Measurements from ENCODE around the gene FAM210B.
A peak's percentile ranks its signal among the peaks of the same experiment; 100 is the strongest.
"Not testable (repeated sequence)": the region's sequence is repeated elsewhere in the genome, so short reads cannot be mapped to it uniquely, and the experiment has no call there.

FAM210B gene

GRCh38 chr20:56358600-56359211, at the start of gene FAM210B:
Gene FAM210B, plus strand, starts transcription at chr20:56358974. Its CDS starts 32 bp downstream, at chr20:56359006.
- DNase-seq, result peak; percentile 87

GRCh38 chr20:56316051-56316450, 42.7 kb upstream of the FAM210B start:
- DNase-seq, result no peak

DNA sequence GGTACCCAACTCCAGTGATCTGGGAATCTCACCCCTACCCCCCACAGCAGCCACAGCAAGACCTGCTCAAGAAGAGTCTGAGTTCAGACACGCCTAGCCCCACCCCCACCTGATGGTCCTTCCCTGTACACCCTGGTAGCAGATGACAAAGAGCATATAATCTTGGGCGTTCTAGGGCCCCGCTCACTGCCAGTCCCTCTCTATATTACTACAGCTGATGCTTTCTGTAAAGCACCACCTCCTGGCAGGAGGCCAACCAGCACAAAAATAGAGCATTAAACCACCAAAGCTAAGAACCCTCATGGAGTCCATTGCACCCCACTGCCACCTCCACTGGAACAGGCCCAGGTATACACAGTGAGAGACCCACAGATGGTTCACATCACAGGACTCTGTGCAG, 42.3 kb upstream of the FAM210B start:
- no peak for DNase-seq

- no peak for DNase-seq
These were observed 36.1 kb upstream of the FAM210B start for GRCh38 chr20:56322681-56323080.

DNA sequence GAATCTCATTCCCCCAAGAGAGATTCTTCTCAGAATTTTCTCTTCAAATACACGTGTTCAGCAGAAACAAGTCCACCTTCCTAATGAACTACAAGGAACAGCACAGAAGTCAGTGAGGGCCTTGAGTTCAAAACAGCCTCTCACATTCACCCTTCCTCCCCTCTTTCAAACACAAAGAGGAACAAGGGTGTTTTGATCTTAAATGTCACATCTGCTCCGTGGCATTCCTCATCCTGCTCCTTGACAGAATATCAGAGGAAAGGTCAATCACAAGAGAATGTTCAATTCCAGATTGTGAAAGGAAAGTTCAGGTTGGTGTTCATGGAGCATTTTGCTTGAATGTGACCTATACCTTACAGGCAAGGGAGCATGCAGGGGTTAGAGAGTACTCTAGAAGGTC, 35.6 kb upstream of the FAM210B start:
- no peak for DNase-seq

- no peak for DNase-seq
These were observed 35.1 kb upstream of the FAM210B start for GRCh38 chr20:56323656-56324055.

- no peak for DNase-seq
These were observed 34.0 kb upstream of the FAM210B start for GRCh38 chr20:56324806-56325205.

DNA sequence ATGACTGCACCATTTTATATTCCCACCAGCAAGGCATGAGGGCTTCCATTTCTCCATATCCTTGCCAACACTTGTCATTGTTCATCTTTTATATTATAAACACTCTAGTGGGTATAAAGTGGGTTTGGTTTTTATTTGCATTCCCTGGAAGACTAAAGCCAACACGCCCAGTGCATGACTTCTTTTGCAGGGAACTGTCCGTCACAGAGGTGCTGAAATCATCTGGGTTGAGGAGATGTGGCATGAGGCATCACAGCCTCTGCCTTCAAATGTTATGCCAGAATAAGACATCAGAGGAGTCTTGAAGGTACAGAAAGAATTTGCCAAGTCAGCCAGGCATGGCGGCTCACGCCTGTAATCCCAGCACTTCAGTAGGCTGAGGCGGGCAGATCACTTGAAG, 29.9 kb upstream of the FAM210B start:
- DNase-seq, result no peak

DNA sequence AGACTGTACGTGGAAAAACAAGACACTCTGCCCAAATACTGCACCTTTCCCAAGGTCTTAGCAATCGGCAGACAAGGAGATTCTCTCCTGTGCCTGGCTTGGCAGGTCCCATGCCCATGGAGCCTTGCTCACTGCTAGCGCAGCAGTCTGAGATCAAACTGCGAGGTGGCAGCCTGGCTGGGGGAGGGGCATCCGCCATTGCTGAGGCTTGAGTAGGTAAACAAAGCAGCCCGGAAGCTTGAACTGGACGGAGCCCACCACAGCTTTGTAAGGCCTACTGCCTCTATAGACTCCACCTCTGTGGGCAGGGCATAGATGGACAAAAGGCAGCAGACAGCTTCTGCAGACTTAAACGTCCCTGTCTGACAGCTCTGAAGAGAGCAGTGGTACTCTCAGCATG, 22.1 kb upstream of the FAM210B start:
- DNase-seq, result not testable (repeated sequence)

DNA sequence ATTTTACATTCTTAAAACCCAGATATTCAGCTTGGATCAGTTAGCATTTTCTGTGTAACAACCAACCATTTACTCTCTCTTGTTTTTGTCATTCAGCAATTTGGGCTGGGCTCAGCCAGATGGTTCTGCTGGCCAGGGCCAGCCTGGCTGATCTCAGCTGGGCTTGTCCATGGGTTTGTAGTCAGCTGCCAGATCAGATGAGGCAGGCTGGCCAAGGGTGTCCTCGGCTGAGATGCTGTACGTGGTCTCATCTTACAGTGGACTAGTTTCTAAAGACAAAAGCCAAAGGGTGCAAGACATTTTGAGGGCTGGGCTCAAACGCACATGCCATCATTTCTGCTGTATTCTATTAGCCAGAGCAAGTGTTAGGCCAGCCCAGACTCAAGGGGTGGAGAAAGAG, 16.0 kb upstream of the FAM210B start:
- DNase-seq, result no peak

- peak; percentile 37 for DNase-seq
These were observed 14.9 kb upstream of the FAM210B start for GRCh38 chr20:56343861-56344381.

DNA sequence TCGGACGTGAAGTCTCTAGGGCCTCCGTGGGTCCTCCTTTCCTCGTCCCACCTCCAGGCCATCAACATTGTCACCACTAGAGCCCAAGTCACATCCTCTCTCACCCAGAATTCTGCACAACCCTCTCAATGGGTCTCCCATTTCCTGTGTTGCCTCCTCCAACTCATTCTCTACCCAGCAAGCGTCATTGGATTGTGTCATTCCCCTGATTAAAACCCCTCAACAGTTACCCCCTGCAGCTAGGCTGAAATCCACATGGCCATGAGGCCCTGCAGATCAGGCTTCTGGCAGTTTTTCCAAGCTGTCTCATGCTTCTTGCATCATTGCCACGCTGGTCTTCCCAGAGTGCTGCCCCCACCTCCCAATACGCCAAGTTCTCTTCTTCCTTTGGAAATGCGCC, 12.9 kb upstream of the FAM210B start:
- no peak for DNase-seq

DNA sequence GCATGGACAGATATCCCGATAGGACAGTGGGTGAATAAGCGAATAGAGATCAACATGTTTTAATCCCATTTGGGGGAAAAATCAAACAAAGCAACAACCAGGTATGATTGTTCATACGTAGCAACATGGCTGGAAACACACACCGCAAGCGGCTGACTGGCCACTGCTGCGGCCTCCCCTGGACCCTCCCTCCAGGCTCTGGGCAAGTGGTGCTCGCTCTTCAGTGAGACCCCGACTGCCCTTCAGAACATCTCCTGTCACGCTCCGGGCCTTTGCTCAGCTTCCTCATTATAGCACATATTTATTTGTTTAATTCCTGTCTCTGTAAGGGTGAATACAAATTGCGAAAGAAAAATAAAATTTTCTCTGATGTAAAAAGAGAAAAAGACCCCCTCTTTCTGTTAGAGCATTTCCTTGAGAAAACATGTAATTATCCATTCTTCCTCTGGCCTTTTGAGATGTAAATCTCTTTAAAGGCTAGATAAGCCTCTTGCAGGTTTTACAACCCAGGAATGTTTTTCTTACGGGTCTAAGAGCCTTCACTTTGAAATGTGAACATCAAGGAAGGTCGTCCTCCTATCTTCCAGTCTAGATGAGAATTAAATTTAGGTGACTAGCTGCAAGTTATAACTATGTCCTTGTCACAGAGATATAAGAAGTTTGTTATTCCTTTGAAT, 11.0 kb upstream of the FAM210B start:
- DNase-seq, result no peak

GRCh38 chr20:56348305-56348693, 10.5 kb upstream of the FAM210B start:
- no peak for DNase-seq

GRCh38 chr20:56348746-56349145, 10.0 kb upstream of the FAM210B start:
- DNase-seq, result no peak

GRCh38 chr20:56350842-56351241, 7.9 kb upstream of the FAM210B start:
- no peak for DNase-seq

- no peak for DNase-seq
These were observed 6.3 kb upstream of the FAM210B start for GRCh38 chr20:56352345-56353055.

DNA sequence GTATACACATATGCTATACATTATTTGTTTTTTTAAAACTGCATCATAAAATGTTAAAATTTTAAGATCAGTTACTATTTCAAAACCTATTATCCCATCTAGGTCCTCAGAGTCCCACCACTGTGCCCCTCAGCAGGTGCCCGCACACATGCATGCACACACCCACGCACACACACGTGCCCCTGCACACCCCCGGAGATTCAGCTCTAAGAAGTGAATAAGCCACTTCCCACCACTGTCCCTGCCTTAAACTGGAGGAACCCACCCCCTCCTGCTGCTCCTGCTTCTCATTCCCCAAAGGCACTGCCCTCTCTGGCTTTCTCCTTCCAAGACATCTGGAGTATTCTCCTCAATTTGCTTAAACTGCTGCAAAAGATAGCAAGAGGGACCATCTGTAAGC, 5.4 kb upstream of the FAM210B start:
- no peak for DNase-seq

- no peak for DNase-seq
These were observed 704 bp upstream of the FAM210B start for GRCh38 chr20:56358070-56358469.

GRCh38 chr20:56359212-56360132, 698 bp downstream of the FAM210B start:
- peak; percentile 31 for DNase-seq

- DNase-seq, result no peak
These were observed 1.5 kb downstream of the FAM210B start for GRCh38 chr20:56360133-56360907.

- no peak for DNase-seq
These were observed 2.1 kb downstream of the FAM210B start for GRCh38 chr20:56360908-56361205.
